Heart right ventricle (tissue), 16 donors: ENCODE results near the gene TDRD3. TPM values are rescaled to one million over a fixed set of nuclear protein-coding genes. Genes with fewer than 3 reads are reported as not detected.

Source experiments
- ATAC-seq, 8 donors: fragments of 200-7000 bp; cut with Tn5 transposase; one replicate each; pipeline ENCODE4 v1.9.1; 2020; ENCODE audit warnings: mild to moderate bottlenecking in 8 of 8, moderate library complexity in 8 of 8, moderate number of reproducible peaks in 1 of 8
- DNase-seq, 2 donors: peaks; one replicate each; pipeline ENCODE4 v3.0.0-alpha.2; 2020
- H3K27ac ChIP-seq, 10 donors: fragments of 200-600 bp; sonication (generic) in 2 of 10; one replicate each; pipeline versions ENCODE4 v1.5.0 to v1.8.0; 2020 to 2022; ENCODE audit warnings: mild to moderate bottlenecking in 3 of 10
- H3K27me3 ChIP-seq, 7 donors: fragments of 200-600 bp; one replicate each; pipeline ENCODE4 v1.8.0; 2021 to 2022; ENCODE audit warnings: mild to moderate bottlenecking in 2 of 7
- H3K36me3 ChIP-seq, 9 donors: fragments of 200-600 bp; sonication (generic) in 1 of 9; one replicate each; pipeline versions ENCODE4 v1.5.0 to v1.8.0; 2020 to 2022; ENCODE audit warnings: mild to moderate bottlenecking in 2 of 9
- H3K4me1 ChIP-seq, 9 donors: fragments of 200-600 bp; sonication (generic) in 1 of 9; one replicate each; pipeline versions ENCODE4 v1.5.0 to v1.8.0; 2020 to 2022; ENCODE audit warnings: mild to moderate bottlenecking in 4 of 9
- H3K4me3 ChIP-seq, 10 donors: fragments of 200-600 bp; sonication (generic) in 2 of 10; one replicate each; pipeline versions ENCODE4 v1.5.0 to v1.8.0; 2020 to 2022; ENCODE audit warnings: mild to moderate bottlenecking in 7 of 10, moderate library complexity in 2 of 10
- H3K9me3 ChIP-seq, 11 donors: fragments of 200-600 bp in 10 of 11; sonication (generic) in 2 of 11; one replicate each; pipeline versions ENCODE4 v1.5.0 to v1.8.0; 2013 to 2022; ENCODE audit warnings: mild to moderate bottlenecking in 2 of 11, control low read depth in 1 of 11, moderate library complexity in 1 of 11
- WGBS, 2 donors: extraction: QIAGEN DNeasy Blood & Tissue Kit; methylation state at CpG; one replicate each; pipeline ENCODE4 v1.1.7; 2013; ENCODE audit warnings: inconsistent platforms in 1 of 2; 5-methylcytosine and 5-hydroxymethylcytosine counted together
- intact Hi-C, 10 donors: fragments of 100-400 bp; cut with DNase I; formaldehyde crosslinking; loops; one replicate each; pipeline versions ENCODE4 v1.11.1 to v1.14.2; 2022
- polyA plus RNA-seq, 2 donors: library from polyadenylated mRNA; stranded (reverse); fragments of 200-250 nt; gene quantifications; one replicate each; pipeline ENCODE4 v1.2.3, GENCODE V29; 2013
- total RNA-seq, 10 donors: library from RNA; stranded (reverse); fragmentation: NEBNext Ultra II Directional in 3 of 10; extraction: Animal tissue kit (Norgen Biotek cat#: 25700) in 3 of 10; gene quantifications; one replicate each; pipeline versions ENCODE4 v1.2.1 to v1.2.4, GENCODE V29; 2021 to 2023
- TF ChIP-seq, protein P1 (sequence below), 9 donors: fragments of 200-600 bp; sonication (generic) in 2 of 9; IDR thresholded peaks; one replicate each; pipeline versions ENCODE4 v1.5.0 to v1.8.0; 2021 to 2022; ENCODE audit warnings: antibody characterized with exemption in 9 of 9, mild to moderate bottlenecking in 5 of 9, moderate library complexity in 1 of 9
- donor health status: Arrhythmogenic right ventricular cardiomyopathy.
- donor health status: ischemic (EF 13 %, LVEDD 7.1; RV severe dilation, severe dysfunction).
- donor health status: healthy with polysubstance abuse.
- donor health status: DM: no; HTN: yes; CAD: no.
- donor health status: DM: no; HTN: no; CAD: no.
- donor health status: ischemic (EF 25% LVEDD 6.9; RV normal size, moderate dysfunction).
- donor health status: ischemic (EF 25% LVEDD 5.7; RV mildly dilated, moderate dysfunction).
- donor health status: healthy.
- donor health status: DM: yes; HTN: yes; CAD: no.
- donor health status: Ischemic cardiomyopathy.
- donor health status: ischemic (EF 35%, LVEDD 5.7; RV mildly dilated, moderate dysfunction).
- donor health status: nonischemic (EF 11% LVEDD 7.7; RV severe dilation, severe dysfunction).
- donor health status: DM: yes; HTN: yes; CAD: no.
- donor health status: PGD.
- donor health status: ischemic (EF 29% LVEDD 5.4; RV normal size, mild dysfunction).
- donor health status: nonischemic (EF 23%, LVEDD 6.1; RV moderate dilation, normal function).

Gene TDRD3
- total and polyA plus RNA-seq, 12 donors = 9.8 to 60.7 (median 47.2) TPM

GRCh38 chr13:60538566-60538965, 141.5 kb downstream of the TDRD3 start:
- Histone ChIP-seq H3K4me1 (no peaks in the 10 kb centered on the region), H3K36me3 (peaks cover 0 to 48% (median 5%) of the 10 kb centered on the region in 9 donors), H3K27me3 (no peaks in the 10 kb centered on the region), H3K4me3 (no peak overlapping the region), H3K27ac (no peak overlapping the region), H3K9me3 (no peaks in the 10 kb centered on the region)
- 56 to 60% methylated on average over 1 of the region's 1 CpG for WGBS, 2 donors
- DNase-seq = no peak
- intact Hi-C loops = no loop called here
- ATAC-seq = no peak
- TF ChIP-seq, protein P1, sequence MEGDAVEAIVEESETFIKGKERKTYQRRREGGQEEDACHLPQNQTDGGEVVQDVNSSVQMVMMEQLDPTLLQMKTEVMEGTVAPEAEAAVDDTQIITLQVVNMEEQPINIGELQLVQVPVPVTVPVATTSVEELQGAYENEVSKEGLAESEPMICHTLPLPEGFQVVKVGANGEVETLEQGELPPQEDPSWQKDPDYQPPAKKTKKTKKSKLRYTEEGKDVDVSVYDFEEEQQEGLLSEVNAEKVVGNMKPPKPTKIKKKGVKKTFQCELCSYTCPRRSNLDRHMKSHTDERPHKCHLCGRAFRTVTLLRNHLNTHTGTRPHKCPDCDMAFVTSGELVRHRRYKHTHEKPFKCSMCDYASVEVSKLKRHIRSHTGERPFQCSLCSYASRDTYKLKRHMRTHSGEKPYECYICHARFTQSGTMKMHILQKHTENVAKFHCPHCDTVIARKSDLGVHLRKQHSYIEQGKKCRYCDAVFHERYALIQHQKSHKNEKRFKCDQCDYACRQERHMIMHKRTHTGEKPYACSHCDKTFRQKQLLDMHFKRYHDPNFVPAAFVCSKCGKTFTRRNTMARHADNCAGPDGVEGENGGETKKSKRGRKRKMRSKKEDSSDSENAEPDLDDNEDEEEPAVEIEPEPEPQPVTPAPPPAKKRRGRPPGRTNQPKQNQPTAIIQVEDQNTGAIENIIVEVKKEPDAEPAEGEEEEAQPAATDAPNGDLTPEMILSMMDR (IDR thresholded peaks at IDR 0.05) = no peak

DNA sequence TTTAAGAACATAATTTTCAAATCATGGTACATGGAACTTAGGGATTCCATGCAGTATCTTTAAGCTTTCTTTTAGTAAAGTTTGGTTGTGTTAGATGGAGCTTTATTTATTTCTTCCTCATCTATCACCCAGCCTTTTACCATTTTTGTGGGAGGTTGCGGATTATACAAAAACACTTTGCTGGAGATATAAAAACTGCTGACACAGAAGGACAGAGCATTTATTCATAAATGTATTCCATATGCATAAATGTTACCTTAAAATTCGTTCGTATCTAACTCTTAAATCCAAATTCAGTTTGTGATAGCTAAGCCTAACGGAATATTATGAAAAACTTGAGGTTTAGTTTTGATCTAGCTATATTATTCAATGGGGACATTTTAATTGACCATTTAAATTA, 143.3 kb downstream of the TDRD3 start:
- intact Hi-C loops = no loop called here
- no peaks in the 10 kb centered on the region for H3K9me3 ChIP-seq
- no peak overlapping the region for H3K27ac ChIP-seq
- ATAC-seq (no peak), DNase-seq (no peak)
- no peaks in the 10 kb centered on the region for H3K27me3 ChIP-seq
- H3K4me3 ChIP-seq = no peak overlapping the region
- peaks cover 0 to 41% (median 2%) of the 10 kb centered on the region in 9 donors for H3K36me3 ChIP-seq
- no peaks in the 10 kb centered on the region for H3K4me1 ChIP-seq
- TF ChIP-seq, protein P1 (IDR thresholded peaks at IDR 0.05) = no peak
- WGBS, 2 donors = 97 to 98% methylated on average over 4 of the region's 4 CpGs

DNA sequence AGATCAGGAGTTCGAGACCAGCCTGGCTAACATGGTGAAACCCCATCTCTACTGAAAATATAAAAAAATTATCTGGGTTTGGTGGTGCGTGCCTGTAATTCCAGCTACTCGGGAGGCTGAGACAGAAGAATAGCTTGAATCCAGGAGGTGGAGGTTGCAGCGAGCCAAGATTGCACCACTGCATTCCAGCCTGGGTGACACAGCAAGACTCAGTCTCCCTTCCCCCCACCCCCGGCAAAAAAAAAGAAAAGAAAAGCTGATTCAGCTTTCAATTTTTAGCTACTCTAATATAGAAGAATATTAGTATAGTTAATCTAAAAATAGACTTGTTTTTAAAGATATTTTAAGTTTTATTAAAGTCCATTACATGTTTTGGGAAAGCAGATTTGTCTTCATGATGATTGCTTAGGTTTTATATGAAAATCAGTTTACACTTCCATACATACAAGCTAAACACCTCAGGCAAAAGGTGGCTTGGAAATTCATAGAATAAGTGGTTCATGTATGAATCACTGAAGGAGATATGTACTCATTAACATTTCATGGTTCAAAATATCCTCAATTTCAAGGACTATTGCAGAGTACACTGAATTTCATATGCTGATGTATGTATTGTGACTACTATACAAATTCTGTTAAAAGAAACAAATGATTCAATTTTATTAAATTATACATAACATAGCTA, 165.2 kb downstream of the TDRD3 start:
- Histone ChIP-seq H3K27me3 (no peaks in the 10 kb centered on the region), H3K4me1 (no peaks in the 10 kb centered on the region), H3K36me3 (peaks cover 0 to 4% (median 0%) of the 10 kb centered on the region in 9 donors), H3K27ac (no peak overlapping the region), H3K9me3 (no peaks in the 10 kb centered on the region), H3K4me3 (no peak overlapping the region)
- no peak for DNase-seq
- WGBS, 2 donors = 90 to 94% methylated on average over 5 of the region's 5 CpGs
- TF ChIP-seq, protein P1 (IDR thresholded peaks at IDR 0.05) = no peak
- intact Hi-C loops = no loop called here
- ATAC-seq = no peak

DNA sequence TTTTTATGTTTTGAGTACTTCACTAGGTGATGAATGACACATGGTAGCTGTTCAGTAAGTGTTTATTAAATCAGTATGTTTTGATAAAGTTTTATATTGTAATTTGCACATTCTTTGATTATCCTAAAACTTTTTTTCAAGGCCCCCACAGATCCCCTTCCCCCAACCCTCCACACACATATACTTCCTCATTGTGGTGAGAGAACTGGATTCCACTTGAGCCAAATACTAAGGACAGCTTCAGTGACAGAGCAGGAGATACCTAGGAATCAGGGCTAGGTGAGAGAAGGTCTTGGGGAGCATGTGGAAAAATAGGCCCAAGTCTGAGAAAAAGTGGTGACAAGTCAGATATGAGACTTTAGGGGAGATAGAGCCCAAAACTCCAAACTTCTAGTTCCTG, 174.6 kb downstream of the TDRD3 start:
- DNase-seq = no peak
- Histone ChIP-seq H3K36me3 (peaks cover 0 to 59% (median 28%) of the 10 kb centered on the region in 9 donors), H3K4me1 (no peaks in the 10 kb centered on the region), H3K27ac (no peak overlapping the region), H3K9me3 (no peaks in the 10 kb centered on the region), H3K27me3 (no peaks in the 10 kb centered on the region), H3K4me3 (no peak overlapping the region)
- no peak for ATAC-seq
- intact Hi-C loops = no loop called here
- TF ChIP-seq, protein P1 (IDR thresholded peaks at IDR 0.05) = no peak
